ENCODE data around the gene CDCP1.

CDCP1 gene

DNA sequence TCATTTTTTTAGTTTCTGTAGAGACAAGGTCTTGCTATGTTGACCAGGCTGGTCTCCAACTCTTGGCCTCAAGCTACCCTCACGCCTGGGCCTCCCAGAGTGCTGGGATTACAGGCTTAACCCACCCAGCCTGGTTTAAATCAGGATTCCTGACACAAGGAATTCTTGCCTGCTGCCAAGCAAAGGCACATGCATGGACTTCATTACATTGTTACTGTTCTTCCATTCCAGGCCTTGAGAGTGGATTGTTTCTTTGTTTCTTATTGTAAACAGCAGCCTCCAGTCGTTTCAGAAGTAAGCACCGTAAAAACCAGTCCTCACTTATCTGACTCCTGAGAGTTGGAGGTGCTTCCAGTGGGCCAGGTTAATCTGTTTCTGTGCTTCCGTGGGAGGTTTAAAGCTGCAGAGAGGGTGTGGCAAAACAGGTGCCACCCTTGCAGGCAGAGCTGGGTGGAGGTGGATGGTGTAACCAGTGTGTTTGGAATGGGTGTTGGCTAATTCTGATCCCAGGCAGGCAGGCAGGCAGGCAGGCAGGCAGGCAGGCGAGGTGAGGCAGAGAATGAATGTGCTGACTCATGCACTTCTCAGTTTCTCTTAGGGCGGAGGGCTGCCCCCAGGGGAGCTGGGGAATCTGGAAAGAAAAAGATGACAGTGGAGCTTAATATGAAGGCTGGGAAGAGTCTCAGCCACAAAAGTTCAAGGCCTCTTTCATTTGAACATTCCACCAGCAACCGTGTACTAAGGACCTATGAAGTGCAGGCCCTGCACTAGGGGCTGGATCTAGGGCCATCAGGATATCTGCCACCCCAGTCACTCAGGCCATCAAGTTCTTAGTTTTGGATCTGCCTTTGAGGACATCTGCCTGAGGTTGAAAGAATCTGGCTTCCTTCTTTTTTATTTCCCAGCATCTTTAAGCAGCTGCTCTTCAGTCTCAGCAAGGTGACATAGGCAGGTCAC is 37.0 kb upstream of the CDCP1 start:
- no peaks in the 10 kb centered on the region for H3K27me3 ChIP-seq (ENCODE audit: low read depth, low read length)
- no peaks in the 10 kb centered on the region for H3K9me3 ChIP-seq (ENCODE audit: control insufficient read depth in 1 of 2, low read length in 2 of 2)
- H3K4me1 ChIP-seq (ENCODE audit: control insufficient read depth in 1 of 2, insufficient read depth in 2 of 2, low read length in 2 of 2), result peaks cover 0 to 5% of the 10 kb centered on the region in 2 donors
- no peaks in the 10 kb centered on the region for H3K36me3 ChIP-seq (ENCODE audit: control insufficient read depth in 1 of 2, insufficient read depth in 2 of 2, low read length in 2 of 2)
- H3K27ac ChIP-seq (ENCODE audit: low read length), result no peak overlapping the region
- H3K4me3 ChIP-seq (ENCODE audit: low read depth in 1 of 2, low read length in 2 of 2), result no peak overlapping the region

DNA sequence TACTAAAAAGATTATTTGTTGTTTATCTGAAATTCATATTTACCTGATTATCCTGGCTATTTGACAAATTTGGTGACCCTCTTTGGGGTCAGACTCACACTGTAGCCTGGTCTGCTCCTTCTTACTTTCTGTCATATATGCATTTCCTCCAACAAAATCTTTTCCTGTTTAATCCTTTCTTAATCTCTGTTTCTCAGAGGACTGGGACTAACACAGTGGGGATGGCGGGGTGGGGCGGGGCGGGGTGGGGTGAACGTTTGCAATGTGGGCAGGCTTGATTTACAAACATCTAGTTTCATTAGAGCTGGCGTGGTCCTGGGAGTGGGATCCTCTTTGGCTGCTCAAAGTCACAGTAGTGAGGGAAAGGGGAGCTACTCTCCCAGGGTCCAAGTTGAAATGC is 35.3 kb upstream of the CDCP1 start:
- H3K9me3 ChIP-seq (ENCODE audit: control insufficient read depth in 1 of 2, low read length in 2 of 2), result no peaks in the 10 kb centered on the region
- no peaks in the 10 kb centered on the region for H3K36me3 ChIP-seq (ENCODE audit: control insufficient read depth in 1 of 2, insufficient read depth in 2 of 2, low read length in 2 of 2)
- peaks cover 0 to 5% of the 10 kb centered on the region in 2 donors for H3K4me1 ChIP-seq (ENCODE audit: control insufficient read depth in 1 of 2, insufficient read depth in 2 of 2, low read length in 2 of 2)
- no peak overlapping the region for H3K4me3 ChIP-seq (ENCODE audit: low read depth in 1 of 2, low read length in 2 of 2)
- no peaks in the 10 kb centered on the region for H3K27me3 ChIP-seq (ENCODE audit: low read depth, low read length)
- no peak overlapping the region for H3K27ac ChIP-seq (ENCODE audit: low read length)

DNA sequence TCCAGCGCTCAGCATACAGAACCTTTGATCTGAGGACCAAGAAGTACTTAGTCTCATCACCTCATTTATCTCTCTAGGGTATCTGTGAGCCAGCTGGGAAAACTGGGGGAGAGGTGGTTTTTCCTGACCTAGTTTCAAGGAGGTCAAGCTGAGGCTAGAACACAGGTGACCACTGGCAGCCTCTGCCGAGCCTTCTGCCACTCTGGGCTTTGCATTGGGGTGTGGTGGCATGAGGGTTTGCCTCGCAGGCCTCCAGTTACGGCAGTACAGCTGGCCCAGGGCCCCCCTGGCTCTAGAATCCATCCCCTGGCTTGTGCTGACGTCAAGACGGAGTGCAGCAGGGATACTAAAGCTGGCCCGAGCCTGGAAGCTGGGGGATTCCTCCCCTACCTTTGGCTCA is 34.7 kb upstream of the CDCP1 start:
- Histone ChIP-seq H3K4me3 (ENCODE audit: low read depth in 1 of 2, low read length in 2 of 2) (no peak overlapping the region), H3K9me3 (ENCODE audit: control insufficient read depth in 1 of 2, low read length in 2 of 2) (no peaks in the 10 kb centered on the region), H3K36me3 (ENCODE audit: control insufficient read depth in 1 of 2, insufficient read depth in 2 of 2, low read length in 2 of 2) (no peaks in the 10 kb centered on the region), H3K27me3 (ENCODE audit: low read depth, low read length) (no peaks in the 10 kb centered on the region), H3K27ac (ENCODE audit: low read length) (no peak overlapping the region), H3K4me1 (ENCODE audit: control insufficient read depth in 1 of 2, insufficient read depth in 2 of 2, low read length in 2 of 2) (peaks cover 0 to 5% of the 10 kb centered on the region in 2 donors)

DNA sequence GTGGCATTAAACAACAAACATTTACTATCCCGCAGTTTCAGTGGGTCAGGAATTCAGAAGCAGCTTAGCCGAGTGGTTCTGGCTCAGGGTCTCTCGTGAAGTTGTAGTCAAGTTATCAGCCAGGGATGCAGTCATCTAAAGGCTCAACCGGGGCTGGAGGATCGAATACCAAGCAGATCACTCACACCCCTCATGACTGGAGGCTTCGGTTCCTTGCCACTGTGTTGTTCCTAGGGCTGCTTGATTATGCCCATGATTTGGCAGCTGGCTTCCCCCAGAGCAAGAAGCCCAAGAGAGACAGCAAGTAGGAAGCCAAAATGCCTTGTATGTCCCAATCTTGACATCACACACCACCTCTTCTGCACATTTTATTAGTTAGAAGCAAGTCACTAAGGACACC is 33.9 kb upstream of the CDCP1 start:
- peaks cover 0 to 5% of the 10 kb centered on the region in 2 donors for H3K4me1 ChIP-seq (ENCODE audit: control insufficient read depth in 1 of 2, insufficient read depth in 2 of 2, low read length in 2 of 2)
- no peak overlapping the region for H3K27ac ChIP-seq (ENCODE audit: low read length)
- no peaks in the 10 kb centered on the region for H3K27me3 ChIP-seq (ENCODE audit: low read depth, low read length)
- no peak overlapping the region for H3K4me3 ChIP-seq (ENCODE audit: low read depth in 1 of 2, low read length in 2 of 2)
- no peaks in the 10 kb centered on the region for H3K36me3 ChIP-seq (ENCODE audit: control insufficient read depth in 1 of 2, insufficient read depth in 2 of 2, low read length in 2 of 2)
- no peaks in the 10 kb centered on the region for H3K9me3 ChIP-seq (ENCODE audit: control insufficient read depth in 1 of 2, low read length in 2 of 2)

DNA sequence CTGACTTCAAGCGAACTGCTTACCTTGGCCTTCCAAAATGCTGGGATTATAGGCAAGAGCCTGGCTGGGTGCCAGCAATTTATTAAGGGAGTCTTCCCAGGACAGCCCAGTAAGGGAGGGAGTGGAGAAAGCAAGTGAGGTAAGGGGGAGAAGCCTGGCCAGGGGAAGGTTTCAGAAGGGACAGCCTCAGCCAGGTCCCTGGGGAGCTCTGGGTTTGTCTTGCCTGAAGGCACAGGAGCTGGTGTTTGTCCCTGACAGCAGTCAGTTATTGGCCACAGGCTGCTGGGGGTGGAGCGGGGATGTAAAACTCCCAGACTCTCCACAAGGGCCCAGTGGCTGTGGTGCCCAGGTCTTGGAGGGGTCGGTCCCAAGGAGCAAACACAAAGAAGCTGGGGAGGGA is 33.0 kb upstream of the CDCP1 start:
- no peaks in the 10 kb centered on the region for H3K36me3 ChIP-seq (ENCODE audit: control insufficient read depth in 1 of 2, insufficient read depth in 2 of 2, low read length in 2 of 2)
- peaks cover 0 to 5% of the 10 kb centered on the region in 2 donors for H3K4me1 ChIP-seq (ENCODE audit: control insufficient read depth in 1 of 2, insufficient read depth in 2 of 2, low read length in 2 of 2)
- no peaks in the 10 kb centered on the region for H3K27me3 ChIP-seq (ENCODE audit: low read depth, low read length)
- no peak overlapping the region for H3K4me3 ChIP-seq (ENCODE audit: low read depth in 1 of 2, low read length in 2 of 2)
- no peak overlapping the region for H3K27ac ChIP-seq (ENCODE audit: low read length)
- no peaks in the 10 kb centered on the region for H3K9me3 ChIP-seq (ENCODE audit: control insufficient read depth in 1 of 2, low read length in 2 of 2)

DNA sequence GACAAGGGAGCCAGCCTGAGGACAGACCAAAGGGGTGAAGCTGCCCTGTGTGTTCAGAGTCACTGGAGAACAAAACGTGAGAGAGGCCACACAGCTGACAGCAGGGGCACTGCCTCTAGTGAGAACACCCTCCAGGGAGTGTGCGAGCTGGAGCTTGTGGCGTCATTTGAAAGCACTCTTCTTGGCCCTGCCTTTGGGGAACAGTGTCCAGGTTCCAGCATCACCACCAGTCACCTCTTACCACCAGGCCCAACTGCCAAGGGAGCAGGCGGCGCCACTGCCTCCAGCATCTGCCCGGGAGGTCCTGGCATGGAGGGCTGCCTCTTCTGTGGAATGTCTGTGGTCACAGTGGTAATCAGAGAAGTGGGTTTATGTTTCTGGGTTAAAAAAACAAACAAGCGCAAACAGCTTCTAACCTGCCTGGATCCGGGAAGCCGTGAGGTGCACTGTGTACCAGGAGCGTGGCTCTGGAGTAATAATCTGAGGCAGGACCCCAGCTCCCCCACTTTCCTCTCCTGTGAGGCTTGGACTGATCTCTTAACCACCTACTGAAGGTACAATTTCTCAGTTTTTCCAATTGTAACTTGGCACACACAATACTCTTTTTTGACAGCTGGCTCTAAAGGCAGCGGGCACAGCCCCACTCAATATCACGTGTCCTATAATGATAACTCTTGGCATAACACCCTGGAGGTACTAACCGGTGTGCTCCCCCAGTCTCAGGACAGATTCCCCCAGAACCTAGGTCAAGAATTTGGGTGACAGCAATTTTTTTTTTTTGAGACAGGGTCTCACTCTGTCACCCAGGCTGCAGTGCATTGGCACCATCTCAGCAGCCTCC is 32.2 kb upstream of the CDCP1 start:
- H3K27ac ChIP-seq (ENCODE audit: low read length), result no peak overlapping the region
- H3K36me3 ChIP-seq (ENCODE audit: control insufficient read depth in 1 of 2, insufficient read depth in 2 of 2, low read length in 2 of 2), result no peaks in the 10 kb centered on the region
- peaks cover 0 to under 1% of the 10 kb centered on the region in 2 donors for H3K4me1 ChIP-seq (ENCODE audit: control insufficient read depth in 1 of 2, insufficient read depth in 2 of 2, low read length in 2 of 2)
- H3K4me3 ChIP-seq (ENCODE audit: low read depth in 1 of 2, low read length in 2 of 2), result no peak overlapping the region
- no peaks in the 10 kb centered on the region for H3K27me3 ChIP-seq (ENCODE audit: low read depth, low read length)
- no peaks in the 10 kb centered on the region for H3K9me3 ChIP-seq (ENCODE audit: control insufficient read depth in 1 of 2, low read length in 2 of 2)

DNA sequence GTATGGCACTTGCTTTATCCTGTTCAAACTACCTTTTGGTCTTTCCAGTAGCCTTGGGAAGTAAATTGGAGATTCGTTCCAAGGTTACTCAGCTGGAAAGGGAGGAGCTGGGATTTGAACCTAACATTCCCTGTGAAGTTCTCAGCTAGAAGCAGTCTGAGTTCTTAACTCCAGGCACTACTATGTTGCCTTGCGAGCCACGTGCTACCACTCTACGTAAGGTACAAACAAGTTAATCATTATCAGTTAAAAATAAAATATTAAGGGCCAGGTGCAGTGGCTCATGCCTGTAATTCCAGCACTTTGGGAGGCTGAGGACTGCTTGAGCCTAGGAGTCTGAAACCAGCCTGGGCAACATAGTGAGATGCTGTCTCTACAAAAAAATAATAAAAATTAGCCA is 30.7 kb upstream of the CDCP1 start:
- no peak overlapping the region for H3K4me3 ChIP-seq (ENCODE audit: low read depth in 1 of 2, low read length in 2 of 2)
- no peaks in the 10 kb centered on the region for H3K36me3 ChIP-seq (ENCODE audit: control insufficient read depth in 1 of 2, insufficient read depth in 2 of 2, low read length in 2 of 2)
- no peaks in the 10 kb centered on the region for H3K27me3 ChIP-seq (ENCODE audit: low read depth, low read length)
- no peak overlapping the region for H3K27ac ChIP-seq (ENCODE audit: low read length)
- no peaks in the 10 kb centered on the region for H3K9me3 ChIP-seq (ENCODE audit: control insufficient read depth in 1 of 2, low read length in 2 of 2)
- no peaks in the 10 kb centered on the region for H3K4me1 ChIP-seq (ENCODE audit: control insufficient read depth in 1 of 2, insufficient read depth in 2 of 2, low read length in 2 of 2)

DNA sequence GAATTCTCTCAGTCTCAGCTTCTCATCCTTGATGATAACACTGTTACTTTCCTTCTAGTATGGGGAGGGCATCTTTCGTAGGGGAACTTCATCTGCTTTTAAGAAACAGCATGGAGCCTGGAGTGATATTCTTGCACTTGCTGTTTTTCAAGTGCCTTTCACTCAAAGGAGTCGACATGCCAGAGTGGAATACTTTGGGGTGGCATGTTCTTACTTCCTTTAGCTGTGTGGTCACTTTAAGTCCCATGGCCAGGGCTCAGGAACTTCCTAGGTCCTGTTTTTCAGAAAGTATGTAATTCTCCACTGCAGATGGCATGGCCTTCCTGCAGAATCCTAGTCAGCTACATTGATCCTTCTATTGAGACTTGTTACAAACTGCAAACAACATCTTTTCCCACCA is 28.1 kb upstream of the CDCP1 start:
- Histone ChIP-seq H3K27me3 (ENCODE audit: low read depth, low read length) (no peaks in the 10 kb centered on the region), H3K36me3 (ENCODE audit: control insufficient read depth in 1 of 2, insufficient read depth in 2 of 2, low read length in 2 of 2) (no peaks in the 10 kb centered on the region), H3K4me3 (ENCODE audit: low read depth in 1 of 2, low read length in 2 of 2) (no peak overlapping the region), H3K9me3 (ENCODE audit: control insufficient read depth in 1 of 2, low read length in 2 of 2) (no peaks in the 10 kb centered on the region), H3K27ac (ENCODE audit: low read length) (no peak overlapping the region), H3K4me1 (ENCODE audit: control insufficient read depth in 1 of 2, insufficient read depth in 2 of 2, low read length in 2 of 2) (peaks cover 0 to 9% of the 10 kb centered on the region in 2 donors)

DNA sequence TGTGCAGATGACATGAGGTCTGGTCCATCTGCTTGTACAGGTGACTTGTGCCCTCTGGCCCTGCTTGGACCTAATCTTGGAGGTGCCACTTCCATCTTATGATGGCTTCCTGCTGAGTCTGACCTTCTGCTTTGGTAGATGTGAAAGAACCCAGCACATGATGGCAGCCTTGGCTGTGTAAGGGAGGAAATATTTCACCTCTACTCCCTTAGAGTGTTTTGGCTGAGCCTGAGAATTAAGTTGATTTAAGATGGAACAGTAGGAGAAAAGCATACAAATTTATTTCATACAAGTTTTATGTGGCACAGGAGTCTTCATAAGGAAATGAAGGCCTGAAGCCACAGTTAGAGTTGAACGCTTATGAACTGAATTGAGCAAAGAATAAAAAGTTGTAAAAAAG is 27.6 kb upstream of the CDCP1 start:
- Histone ChIP-seq H3K27ac (ENCODE audit: low read length) (no peak overlapping the region), H3K27me3 (ENCODE audit: low read depth, low read length) (no peaks in the 10 kb centered on the region), H3K4me3 (ENCODE audit: low read depth in 1 of 2, low read length in 2 of 2) (no peak overlapping the region)

DNA sequence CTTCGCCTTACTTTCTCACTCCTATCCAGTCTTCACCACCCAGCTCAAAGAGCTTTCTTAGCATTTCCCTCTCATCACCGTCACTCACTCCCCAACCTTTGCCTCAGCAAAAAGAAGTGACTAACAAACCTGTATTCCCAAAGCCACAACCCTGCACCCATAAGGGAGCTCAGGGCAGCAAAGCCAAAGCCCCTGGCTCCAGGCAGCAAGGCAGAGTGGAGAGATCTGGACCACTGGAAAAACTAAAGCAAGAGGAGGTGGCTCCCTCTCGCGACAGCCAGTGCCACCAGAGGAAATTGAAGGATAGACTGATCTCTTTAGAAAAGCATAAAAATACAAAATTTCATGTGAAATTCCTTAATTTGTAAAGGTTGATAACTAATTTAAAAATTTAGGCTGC is 25.1 kb upstream of the CDCP1 start:
- no peak overlapping the region for H3K27ac ChIP-seq (ENCODE audit: low read length)
- no peaks in the 10 kb centered on the region for H3K9me3 ChIP-seq (ENCODE audit: control insufficient read depth in 1 of 2, low read length in 2 of 2)
- H3K4me3 ChIP-seq (ENCODE audit: low read depth in 1 of 2, low read length in 2 of 2), result no peak overlapping the region
- H3K4me1 ChIP-seq (ENCODE audit: control insufficient read depth in 1 of 2, insufficient read depth in 2 of 2, low read length in 2 of 2), result peaks cover 0 to 9% of the 10 kb centered on the region in 2 donors
- no peaks in the 10 kb centered on the region for H3K36me3 ChIP-seq (ENCODE audit: control insufficient read depth in 1 of 2, insufficient read depth in 2 of 2, low read length in 2 of 2)
- H3K27me3 ChIP-seq (ENCODE audit: low read depth, low read length), result no peaks in the 10 kb centered on the region

More for the DNA sequence above, 27.6 kb upstream of the CDCP1 start:
- Histone ChIP-seq H3K9me3 (ENCODE audit: control insufficient read depth in 1 of 2, low read length in 2 of 2) (no peaks in the 10 kb centered on the region), H3K4me1 (ENCODE audit: control insufficient read depth in 1 of 2, insufficient read depth in 2 of 2, low read length in 2 of 2) (peaks cover 0 to 9% of the 10 kb centered on the region in 2 donors), H3K36me3 (ENCODE audit: control insufficient read depth in 1 of 2, insufficient read depth in 2 of 2, low read length in 2 of 2) (no peaks in the 10 kb centered on the region)

DNA sequence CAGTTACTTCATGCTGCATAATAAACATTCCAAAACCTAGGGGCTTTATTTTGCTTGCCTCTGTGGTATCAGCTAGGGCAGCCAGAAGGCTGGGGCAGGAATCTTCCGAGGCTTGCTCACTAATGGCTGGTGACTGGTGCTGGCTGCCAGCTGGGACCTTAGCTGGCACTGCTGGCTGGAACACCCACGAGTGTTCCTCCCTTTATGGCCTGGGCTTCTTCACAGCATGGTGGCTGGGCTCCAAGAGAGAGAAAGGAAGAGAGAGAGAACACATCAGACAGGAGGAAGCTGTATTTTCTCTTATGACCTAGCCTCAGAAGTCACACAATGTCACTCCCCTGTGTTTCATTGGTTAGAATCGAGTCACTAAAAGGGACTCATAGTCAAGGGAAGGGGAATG is 23.9 kb upstream of the CDCP1 start:
- no peaks in the 10 kb centered on the region for H3K27me3 ChIP-seq (ENCODE audit: low read depth, low read length)
- H3K4me3 ChIP-seq (ENCODE audit: low read depth in 1 of 2, low read length in 2 of 2), result no peak overlapping the region
- H3K27ac ChIP-seq (ENCODE audit: low read length), result no peak overlapping the region
- no peaks in the 10 kb centered on the region for H3K36me3 ChIP-seq (ENCODE audit: control insufficient read depth in 1 of 2, insufficient read depth in 2 of 2, low read length in 2 of 2)
- H3K9me3 ChIP-seq (ENCODE audit: control insufficient read depth in 1 of 2, low read length in 2 of 2), result no peaks in the 10 kb centered on the region
- H3K4me1 ChIP-seq (ENCODE audit: control insufficient read depth in 1 of 2, insufficient read depth in 2 of 2, low read length in 2 of 2), result peaks cover 0 to 9% of the 10 kb centered on the region in 2 donors

All from muscle layer of duodenum (tissue), 2 donors.